Esophagus muscularis mucosa (tissue), 4 donors: Measurements from ENCODE around the gene ZBTB17.

Experiments
- CTCF ChIP-seq, 3 experiments: fragments of 200-600 bp in 2 of 3; fragments of 450-650 bp in 1 of 3; sonication (generic) in 2 of 3; IDR thresholded peaks; one replicate each; pipeline ENCODE4 v1.5.1; 2017 to 2019; ENCODE audit warnings: antibody characterized with exemption in 3 of 3, mild to moderate bottlenecking in 2 of 3, moderate library complexity in 1 of 3
- EP300 ChIP-seq: sonication (generic); formaldehyde crosslinking; IDR thresholded peaks from one replicate; pipeline ENCODE4 v1.6.1; 2017; ENCODE audit warnings: antibody characterized with exemption
- POLR2AphosphoS5 ChIP-seq, 2 donors: sonication (generic); formaldehyde crosslinking; IDR thresholded peaks; one replicate each; pipeline ENCODE4 v1.6.1; 2017; ENCODE audit warnings: antibody characterized with exemption in 2 of 2

- no peak for TF ChIP-seq EP300
- TF ChIP-seq CTCF (IDR thresholded peaks at IDR 0.05), result no peak
- no peak for TF ChIP-seq POLR2AphosphoS5 (IDR thresholded peaks at IDR 0.05)
These were observed 37.2 kb downstream of the ZBTB17 start for GRCh38 chr1:15938628-15939161.
